Parathyroid adenoma (tissue), 2 donors: Measurements from ENCODE around the gene GNPAT.

Source experiments
- H2AFZ ChIP-seq: fragments of 300-600 bp; sonication (generic); one replicate; pipeline ENCODE4 v1.7.0; 2017; ENCODE audit warnings: antibody characterized with exemption, mild to moderate bottlenecking
- H3K27ac ChIP-seq: fragments of 300-600 bp; sonication (generic); one replicate; pipeline ENCODE4 v1.7.0; 2017
- H3K27me3 ChIP-seq: fragments of 300-600 bp; sonication (generic); one replicate; pipeline ENCODE4 v1.7.0; 2017; ENCODE audit warnings: low read length; ENCODE audit not compliant: control insufficient read depth, insufficient read depth
- H3K36me3 ChIP-seq: fragments of 300-600 bp; sonication (generic); one replicate; pipeline ENCODE4 v1.7.0; 2017; ENCODE audit warnings: low read length; ENCODE audit not compliant: control insufficient read depth, insufficient read depth
- H3K4me1 ChIP-seq: fragments of 300-600 bp; sonication (generic); one replicate; pipeline ENCODE4 v1.7.0; 2017; ENCODE audit warnings: control low read depth
- H3K4me2 ChIP-seq: fragments of 300-600 bp; sonication (generic); one replicate; pipeline ENCODE4 v1.7.0; 2017; ENCODE audit warnings: low read length
- H3K4me3 ChIP-seq: fragments of 300-600 bp; sonication (generic); one replicate; pipeline ENCODE4 v1.7.0; 2017; ENCODE audit warnings: low read depth, low read length
- H3K79me2 ChIP-seq: fragments of 300-600 bp; sonication (generic); one replicate; pipeline ENCODE4 v1.7.0; 2017; ENCODE audit warnings: control low read depth
- H3K9ac ChIP-seq: fragments of 300-600 bp; sonication (generic); one replicate; pipeline ENCODE4 v1.7.0; 2017; ENCODE audit warnings: mild to moderate bottlenecking
- H3K9me3 ChIP-seq: fragments of 300-600 bp; sonication (generic); one replicate; pipeline ENCODE4 v1.7.0; 2017; ENCODE audit warnings: low read length; ENCODE audit not compliant: control insufficient read depth
- TF ChIP-seq, protein P1 (sequence below): fragments of 300-600 bp; sonication (generic); IDR thresholded peaks from one replicate; pipeline ENCODE4 v1.7.0; 2017; ENCODE audit warnings: antibody characterized with exemption, mild to moderate bottlenecking
- donor health status: primary hyperparathyroidism.

Gene GNPAT

GRCh38 chr1:231217056-231217455, 24.0 kb upstream of the GNPAT start:
- H3K9me3 ChIP-seq, result no peaks in the 10 kb centered on the region
- no peak overlapping the region for H3K27ac ChIP-seq
- no peaks in the 10 kb centered on the region for H3K79me2 ChIP-seq
- no peak overlapping the region for H2AFZ ChIP-seq
- no peaks in the 10 kb centered on the region for H3K27me3 ChIP-seq
- H3K4me3 ChIP-seq, result no peak overlapping the region
- H3K36me3 ChIP-seq, result no peaks in the 10 kb centered on the region
- no peak overlapping the region for H3K4me2 ChIP-seq
- TF ChIP-seq, protein P1, sequence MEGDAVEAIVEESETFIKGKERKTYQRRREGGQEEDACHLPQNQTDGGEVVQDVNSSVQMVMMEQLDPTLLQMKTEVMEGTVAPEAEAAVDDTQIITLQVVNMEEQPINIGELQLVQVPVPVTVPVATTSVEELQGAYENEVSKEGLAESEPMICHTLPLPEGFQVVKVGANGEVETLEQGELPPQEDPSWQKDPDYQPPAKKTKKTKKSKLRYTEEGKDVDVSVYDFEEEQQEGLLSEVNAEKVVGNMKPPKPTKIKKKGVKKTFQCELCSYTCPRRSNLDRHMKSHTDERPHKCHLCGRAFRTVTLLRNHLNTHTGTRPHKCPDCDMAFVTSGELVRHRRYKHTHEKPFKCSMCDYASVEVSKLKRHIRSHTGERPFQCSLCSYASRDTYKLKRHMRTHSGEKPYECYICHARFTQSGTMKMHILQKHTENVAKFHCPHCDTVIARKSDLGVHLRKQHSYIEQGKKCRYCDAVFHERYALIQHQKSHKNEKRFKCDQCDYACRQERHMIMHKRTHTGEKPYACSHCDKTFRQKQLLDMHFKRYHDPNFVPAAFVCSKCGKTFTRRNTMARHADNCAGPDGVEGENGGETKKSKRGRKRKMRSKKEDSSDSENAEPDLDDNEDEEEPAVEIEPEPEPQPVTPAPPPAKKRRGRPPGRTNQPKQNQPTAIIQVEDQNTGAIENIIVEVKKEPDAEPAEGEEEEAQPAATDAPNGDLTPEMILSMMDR, result no peak
- no peak overlapping the region for H3K9ac ChIP-seq
- H3K4me1 ChIP-seq, result no peaks in the 10 kb centered on the region

DNA sequence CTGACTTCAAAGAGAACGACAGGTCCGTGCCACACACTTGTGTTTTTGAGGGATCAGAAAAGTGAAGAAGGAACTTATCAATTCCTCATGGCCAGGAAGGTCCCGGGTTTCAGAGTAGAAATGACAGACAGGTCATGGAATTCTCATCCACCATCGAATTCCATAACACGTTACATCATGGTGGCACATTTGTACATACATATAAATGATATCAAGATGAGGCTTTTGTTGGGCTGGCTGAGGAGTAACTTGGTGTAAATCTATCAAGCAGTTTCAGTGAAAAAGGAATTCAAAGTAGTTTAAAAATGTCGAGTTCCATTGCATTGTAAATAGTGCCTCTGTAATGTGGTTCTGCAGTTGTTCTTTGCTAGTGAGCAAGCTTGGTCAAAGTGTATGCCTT, 22.9 kb upstream of the GNPAT start:
- Histone ChIP-seq H3K9me3 (no peaks in the 10 kb centered on the region), H3K4me2 (no peak overlapping the region), H3K79me2 (no peaks in the 10 kb centered on the region), H3K36me3 (no peaks in the 10 kb centered on the region), H3K9ac (no peak overlapping the region), H2AFZ (no peak overlapping the region), H3K27ac (no peak overlapping the region), H3K27me3 (no peaks in the 10 kb centered on the region), H3K4me3 (no peak overlapping the region), H3K4me1 (no peaks in the 10 kb centered on the region)
- TF ChIP-seq, protein P1, result no peak

- no peak overlapping the region for H3K27ac ChIP-seq
- no peaks in the 10 kb centered on the region for H3K4me1 ChIP-seq
- no peaks in the 10 kb centered on the region for H3K27me3 ChIP-seq
- H3K79me2 ChIP-seq, result no peaks in the 10 kb centered on the region
- no peaks in the 10 kb centered on the region for H3K36me3 ChIP-seq
- no peak overlapping the region for H2AFZ ChIP-seq
- no peak overlapping the region for H3K4me3 ChIP-seq
- no peak overlapping the region for H3K9ac ChIP-seq
- H3K9me3 ChIP-seq, result no peaks in the 10 kb centered on the region
- TF ChIP-seq, protein P1, result no peak
- H3K4me2 ChIP-seq, result no peak overlapping the region
These were observed 21.3 kb upstream of the GNPAT start for GRCh38 chr1:231219422-231220401.

DNA sequence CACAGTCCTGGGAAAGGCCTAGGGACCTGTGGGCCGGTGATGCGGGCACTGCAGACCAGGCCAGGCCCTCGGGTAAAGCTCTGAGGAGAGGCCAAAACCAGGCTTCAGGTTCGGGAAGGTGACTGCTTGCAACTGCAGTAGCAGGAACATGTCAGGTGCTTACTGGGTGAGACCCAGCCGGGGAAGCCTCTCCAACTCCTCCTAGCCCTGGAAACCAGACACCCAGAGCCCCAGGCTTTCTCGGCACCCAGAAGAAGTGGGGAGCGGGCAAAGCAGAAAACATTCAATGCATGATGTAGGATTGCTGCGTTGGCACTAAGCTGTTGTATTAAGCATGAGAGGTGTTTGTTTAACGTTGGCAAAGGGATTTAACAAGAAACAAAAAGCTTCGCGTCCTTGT, 20.2 kb upstream of the GNPAT start:
- Histone ChIP-seq H3K9me3 (no peaks in the 10 kb centered on the region), H3K4me3 (no peak overlapping the region), H3K27ac (no peak overlapping the region), H3K4me1 (no peaks in the 10 kb centered on the region), H3K36me3 (no peaks in the 10 kb centered on the region), H3K4me2 (no peak overlapping the region), H3K27me3 (no peaks in the 10 kb centered on the region), H3K79me2 (no peaks in the 10 kb centered on the region), H3K9ac (no peak overlapping the region), H2AFZ (no peak overlapping the region)
- TF ChIP-seq, protein P1, result no peak

GRCh38 chr1:231226156-231226555, 14.9 kb upstream of the GNPAT start:
- H3K4me3 ChIP-seq, result no peak overlapping the region
- no peak overlapping the region for H2AFZ ChIP-seq
- H3K36me3 ChIP-seq, result no peaks in the 10 kb centered on the region
- no peaks in the 10 kb centered on the region for H3K27me3 ChIP-seq
- no peak overlapping the region for H3K9ac ChIP-seq
- no peaks in the 10 kb centered on the region for H3K79me2 ChIP-seq
- TF ChIP-seq, protein P1, result no peak
- no peak overlapping the region for H3K27ac ChIP-seq
- H3K4me1 ChIP-seq, result no peaks in the 10 kb centered on the region
- no peak overlapping the region for H3K4me2 ChIP-seq
- H3K9me3 ChIP-seq, result no peaks in the 10 kb centered on the region
